GM18870 (cell line): ENCODE data around the gene UPP1.
"Not testable (repeated sequence)": the region's sequence is repeated elsewhere in the genome, so short reads cannot be mapped to it uniquely, and the experiment has no call there.

Source experiments
- ATAC-seq: cut with Tn5 transposase; IDR thresholded peaks from one replicate; pipeline ENCODE4 v1.9.1; 2021; ENCODE audit warnings: moderate library complexity; ENCODE audit not compliant: unreplicated experiment

The UPP1 gene

DNA sequence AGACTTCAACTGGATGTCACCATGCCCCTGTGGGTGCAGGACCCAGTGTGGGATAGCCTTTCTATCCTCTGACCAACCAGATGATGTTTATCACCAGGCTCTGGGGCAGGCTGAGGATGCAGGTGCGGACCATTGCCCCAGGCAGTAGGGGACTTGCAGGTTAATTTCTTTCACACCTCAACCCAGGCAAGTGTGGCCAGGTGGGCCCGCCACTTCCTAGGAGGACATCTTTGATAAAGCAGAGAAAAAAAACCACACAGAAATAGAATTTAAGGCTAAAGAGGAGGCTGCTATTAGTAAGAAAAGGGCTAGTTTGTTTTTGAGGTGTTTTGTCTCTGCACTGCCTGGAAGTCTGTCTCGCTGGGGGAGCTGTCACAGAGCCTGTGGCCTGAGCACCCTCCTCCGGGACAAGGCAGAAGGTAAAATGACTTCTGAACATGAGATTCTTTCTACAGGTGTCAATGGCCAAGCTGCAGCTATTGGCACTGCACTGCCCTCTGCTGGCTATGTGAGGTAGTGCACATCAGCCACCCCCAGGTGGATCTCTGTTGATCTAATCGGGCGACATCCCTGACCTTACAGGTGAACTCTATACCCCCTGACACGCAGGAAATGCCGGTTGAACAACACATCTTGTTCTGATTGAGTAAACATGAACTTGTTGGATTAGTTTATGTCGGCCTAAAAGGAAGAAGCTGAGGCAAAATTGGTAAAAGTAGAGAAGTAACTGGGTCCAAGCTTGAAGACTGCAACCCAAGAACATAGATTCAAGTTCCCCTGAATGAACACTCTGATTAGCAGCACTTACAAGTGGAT, 21.0 kb downstream of the UPP1 start:
- ATAC-seq = peak; percentile 87

- no peak for ATAC-seq
Measured at GRCh38 chr7:48110868-48111267, 21.8 kb downstream of the UPP1 start.

- no peak for ATAC-seq
Measured at GRCh38 chr7:48111596-48111995, 22.5 kb downstream of the UPP1 start.

- ATAC-seq = no peak
Measured at GRCh38 chr7:48112401-48113165, 23.5 kb downstream of the UPP1 start.

- ATAC-seq = no peak
Measured at GRCh38 chr7:48113275-48113674, 24.2 kb downstream of the UPP1 start.

- ATAC-seq = no peak
Measured at GRCh38 chr7:48114115-48114514, 25.1 kb downstream of the UPP1 start.

DNA sequence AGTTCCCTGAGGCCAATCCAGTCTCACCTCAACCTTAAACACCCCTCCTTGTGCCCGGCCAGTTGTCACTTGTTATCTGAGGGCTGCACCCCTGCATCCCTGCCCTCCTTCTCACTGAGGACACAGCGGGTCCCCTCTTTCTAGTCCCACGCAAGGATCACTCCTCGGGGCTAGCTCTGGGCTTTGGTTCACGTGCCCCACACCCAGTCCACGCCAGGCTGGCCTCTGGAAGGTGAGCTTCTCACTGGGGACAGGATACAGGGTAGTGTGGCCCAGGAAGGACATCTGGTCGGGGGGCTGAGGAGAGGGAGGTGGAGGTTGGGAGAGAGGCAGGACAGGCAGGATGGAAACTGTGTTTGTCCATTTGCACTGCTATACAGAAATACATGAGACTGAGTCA, 25.5 kb downstream of the UPP1 start:
- no peak for ATAC-seq

- ATAC-seq = no peak
Measured at GRCh38 chr7:48116043-48116442, 27.0 kb downstream of the UPP1 start.

DNA sequence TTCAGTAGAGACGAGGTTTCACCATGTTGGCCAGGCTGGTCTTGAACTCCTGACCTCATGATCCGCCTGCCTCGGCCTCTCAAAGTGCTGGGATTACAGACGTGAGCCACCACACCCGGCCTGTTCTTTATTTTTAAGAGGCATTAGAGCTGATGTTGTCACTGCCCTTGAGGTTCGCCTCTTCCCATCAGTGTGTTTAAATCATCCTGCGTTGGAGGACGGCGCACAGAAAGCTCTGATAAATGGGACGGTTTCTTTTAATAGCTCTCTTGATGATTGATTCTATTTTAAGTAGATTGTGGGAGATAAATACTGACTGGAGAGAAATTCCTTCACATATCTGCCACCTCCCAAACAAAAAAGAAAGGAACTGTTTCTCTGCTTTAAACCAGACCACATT, 29.0 kb downstream of the UPP1 start:
- no peak for ATAC-seq

DNA sequence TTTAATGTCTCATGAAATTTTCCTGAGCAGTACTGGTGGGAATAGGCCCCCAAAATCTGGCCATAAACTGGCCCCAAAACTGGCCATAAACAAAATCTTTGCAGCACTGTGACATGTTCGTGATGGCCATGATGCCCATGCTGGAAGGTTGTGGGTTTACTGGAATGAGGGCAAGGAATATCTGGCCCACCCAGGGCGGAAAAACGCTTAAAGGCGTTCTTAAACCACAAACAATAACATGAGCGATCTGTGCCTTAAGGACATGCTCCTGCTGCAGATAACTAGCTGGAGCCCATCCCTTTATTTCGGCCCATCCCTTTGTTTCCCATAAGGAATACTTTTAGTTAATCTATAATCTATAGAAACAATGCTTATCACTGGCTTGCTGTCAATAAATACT, 31.5 kb downstream of the UPP1 start:
- not testable (repeated sequence) for ATAC-seq

- ATAC-seq = no peak
Measured at GRCh38 chr7:48126037-48126436, 37.0 kb downstream of the UPP1 start.

GRCh38 chr7:48130658-48131108, 41.6 kb downstream of the UPP1 start:
- ATAC-seq = peak; percentile 91

DNA sequence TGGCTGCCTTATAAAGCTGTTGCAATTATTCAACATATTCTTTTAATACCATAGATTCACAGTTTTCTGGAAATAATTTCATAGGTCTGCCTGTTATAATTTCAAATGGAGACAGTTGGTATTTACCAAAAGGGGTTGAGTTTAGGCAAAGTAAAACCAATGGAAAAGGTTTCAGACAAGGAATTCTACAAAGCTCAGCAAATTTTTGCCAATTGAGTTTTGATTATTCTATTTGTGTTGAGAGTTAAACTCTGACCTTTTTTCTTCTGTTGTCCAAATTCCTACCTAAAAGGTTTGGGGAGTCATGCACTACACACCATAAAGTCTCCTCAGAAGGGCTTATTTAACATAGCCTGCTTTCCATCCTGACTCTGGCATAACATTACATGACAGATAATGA, 43.7 kb downstream of the UPP1 start:
- no peak for ATAC-seq

DNA sequence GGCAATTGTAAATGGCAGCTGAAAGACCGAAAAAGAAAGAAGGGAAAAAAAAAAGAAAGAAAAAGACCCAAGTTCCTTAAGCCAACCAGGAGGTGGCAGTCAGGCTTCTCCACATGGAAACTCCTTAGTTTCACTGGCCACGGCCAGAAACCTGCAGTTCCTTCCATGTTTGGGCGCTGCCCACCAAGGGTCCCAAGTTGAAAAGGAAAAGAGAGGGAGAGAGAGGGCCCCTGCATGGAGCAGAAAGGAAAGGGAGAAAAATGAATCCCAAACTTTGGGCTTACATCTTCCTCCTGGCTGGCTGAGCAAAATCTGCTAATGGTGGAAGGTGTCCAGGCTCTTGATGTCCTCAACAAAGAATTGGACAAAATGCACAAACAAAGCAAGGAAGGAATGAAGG, 50.4 kb downstream of the UPP1 start:
- no peak for ATAC-seq

DNA sequence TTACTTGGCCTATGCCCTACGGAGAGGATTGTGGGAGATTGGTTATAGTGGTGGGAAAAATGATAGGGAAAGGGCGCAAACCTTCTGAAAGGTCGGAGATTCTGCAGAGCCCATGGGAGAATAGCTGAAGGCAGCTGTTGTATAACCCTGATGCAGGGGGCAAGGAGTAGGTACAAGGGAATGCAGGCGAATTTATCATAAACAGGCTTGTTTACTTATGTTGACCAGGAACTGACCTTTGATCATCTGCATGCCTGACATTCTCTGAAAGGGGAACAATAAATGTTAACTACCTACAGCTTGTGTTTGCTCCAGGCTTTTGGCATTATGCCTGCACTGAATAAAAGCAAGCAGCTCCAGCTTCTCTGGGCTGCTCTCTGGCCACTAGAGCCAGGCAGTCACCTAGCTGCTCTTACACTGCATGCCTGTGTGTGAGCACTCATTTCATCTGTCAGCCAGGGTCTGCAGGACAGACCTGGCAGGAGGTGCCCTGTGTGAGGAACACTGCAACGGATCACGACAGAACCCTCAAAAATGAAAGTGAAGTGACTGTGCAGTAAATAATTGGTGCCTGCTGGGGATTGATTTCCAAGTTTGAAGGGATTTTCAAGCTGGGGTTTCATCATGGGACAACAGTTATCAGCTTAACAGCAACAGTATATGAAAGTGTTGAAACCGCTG, 51.1 kb downstream of the UPP1 start:
- peak; percentile 54 for ATAC-seq

- no peak for ATAC-seq
Measured at GRCh38 chr7:48141521-48141920, 52.5 kb downstream of the UPP1 start.

- no peak for ATAC-seq
Measured at GRCh38 chr7:48144291-48144768, 55.3 kb downstream of the UPP1 start.

DNA sequence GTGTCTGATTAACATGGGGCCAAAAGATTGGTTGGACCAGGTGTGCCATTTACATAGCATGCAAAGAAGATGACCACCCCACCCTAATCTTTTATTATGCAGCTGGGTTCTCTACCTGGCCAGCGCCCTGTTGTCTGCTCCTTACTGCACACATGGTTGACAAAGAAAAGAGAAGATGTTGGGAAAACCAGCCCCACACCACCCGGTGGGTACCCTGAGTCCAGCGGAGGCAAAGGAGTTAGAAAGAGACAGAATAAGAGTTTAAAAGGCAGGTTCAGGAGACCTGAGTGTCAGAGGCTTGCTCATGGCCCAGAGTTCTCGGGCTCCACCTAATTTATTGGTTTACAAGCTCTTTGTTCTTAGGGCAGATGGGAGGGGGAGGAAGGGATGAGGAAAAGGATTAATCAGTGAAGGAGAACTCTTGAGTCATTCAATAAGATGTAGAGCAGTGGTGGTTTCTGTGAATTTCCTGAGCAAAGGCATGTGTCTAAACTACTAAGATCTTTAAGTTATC, 58.1 kb downstream of the UPP1 start:
- ATAC-seq = no peak

GRCh38 chr7:48147690-48148089, 58.6 kb downstream of the UPP1 start:
- ATAC-seq = not testable (repeated sequence)

DNA sequence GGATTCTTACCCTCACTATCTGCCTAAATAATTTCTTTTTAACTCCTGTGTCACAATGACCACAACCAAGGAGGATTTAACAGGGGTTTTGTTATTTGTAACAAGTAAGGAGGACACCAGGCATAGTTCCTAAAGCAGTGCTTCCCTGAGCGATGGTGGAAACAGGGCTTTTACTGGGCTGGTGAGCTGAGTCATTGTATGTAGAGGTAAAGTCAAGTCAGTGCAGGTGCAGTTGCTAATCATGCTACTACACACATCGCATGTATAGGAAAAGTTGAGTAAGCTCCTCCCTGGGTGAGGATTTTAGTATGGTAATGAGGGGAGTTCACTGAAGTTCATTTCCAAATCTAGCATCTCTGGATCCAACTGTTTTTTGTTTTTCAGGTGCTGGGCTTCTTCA, 59.2 kb downstream of the UPP1 start:
- ATAC-seq = no peak

GRCh38 chr7:48149058-48149457, 60.0 kb downstream of the UPP1 start:
- no peak for ATAC-seq
